Adrenal gland (tissue), 12 donors: ENCODE results near the gene SLC15A4. TPM values are rescaled to one million over a fixed set of nuclear protein-coding genes. Genes with fewer than 3 reads are reported as not detected.

ENCODE experiments used
- DNase-seq, 7 donors: peaks; one replicate each; pipeline ENCODE4 v3.0.0-alpha.2; 2019 to 2020
- H3K27ac ChIP-seq, 5 donors: fragments of 200-600 bp; sonication (generic) in 4 of 5; 1 replicate in 3 of 5; 2 replicates in 2 of 5; pipeline versions ENCODE4 v1.5.1 to v1.8.0; 2016 to 2020; ENCODE audit warnings: mild to moderate bottlenecking in 1 of 5
- H3K27me3 ChIP-seq: fragments of 200-600 bp; 2 replicates; pipeline ENCODE4 v1.8.0; 2021
- H3K36me3 ChIP-seq, 2 donors: fragments of 200-600 bp; replicated peaks in 1 of 2; 1 replicate in 1 of 2; 2 replicates in 1 of 2; pipeline versions ENCODE4 v1.5.1 to v1.8.0; 2018 to 2022
- H3K4me1 ChIP-seq, 2 donors: fragments of 200-600 bp; replicated peaks in 1 of 2; 1 replicate in 1 of 2; 2 replicates in 1 of 2; pipeline versions ENCODE4 v1.5.1 to v1.8.0; 2018 to 2021
- H3K4me3 ChIP-seq, 4 donors: fragments of 200-600 bp; sonication (generic) in 3 of 4; one replicate each; pipeline ENCODE4 v1.5.1; 2016 to 2018
- H3K9me3 ChIP-seq, 3 donors: fragments of 200-600 bp; sonication (generic) in 1 of 3; replicated peaks in 1 of 3; 1 replicate in 2 of 3; 2 replicates in 1 of 3; pipeline versions ENCODE4 v1.5.1 to v1.8.0; 2016 to 2021
- CTCF ChIP-seq, 6 experiments: fragments of 450-650 bp in 4 of 6; fragments of 200-600 bp in 2 of 6; sonication (generic) in 1 of 6; IDR thresholded peaks; 1 replicate in 5 of 6; 2 replicates in 1 of 6; pipeline versions ENCODE4 v1.5.1 to v1.8.0; 2016 to 2021; ENCODE audit warnings: antibody characterized with exemption in 6 of 6, mild to moderate bottlenecking in 2 of 6, moderate library complexity in 1 of 6
- POLR2A ChIP-seq, 2 donors: fragments of 450-650 bp; IDR thresholded peaks; one replicate each; pipeline ENCODE4 v1.6.1; 2017; ENCODE audit warnings: antibody characterized with exemption in 2 of 2, mild to moderate bottlenecking in 2 of 2, moderate library complexity in 1 of 2
- WGBS, 4 donors: extraction: QIAGEN DNeasy Blood & Tissue Kit in 2 of 4; methylation state at CpG; one replicate each; pipeline versions ENCODE4 v1.1.5 to v1.1.7; 2013 to 2017; 5-methylcytosine and 5-hydroxymethylcytosine counted together
- intact Hi-C, 2 donors: fragments of 100-400 bp; cut with DNase I; formaldehyde crosslinking; loops; one replicate each; pipeline versions ENCODE4 v1.14.1 to v1.15.0; 2022 to 2023
- polyA plus RNA-seq, 3 donors: library from polyadenylated mRNA; stranded (reverse); fragments of 200-250 nt in 2 of 3; fragments of 350-450 nt in 1 of 3; fragmentation: Illumina TruSeq in 1 of 3; extraction: RNeasy Lipid Tissue Mini Kit (QIAGEN cat#74804) in 1 of 3; gene quantifications; one replicate each; pipeline ENCODE4 v1.2.3, GENCODE V29; 2013 to 2014
- total RNA-seq, 9 donors: library from RNA; depleted of rRNA in 4 of 9; stranded (reverse); fragments of >200 nt in 4 of 9; fragments of 120-200 nt in 1 of 9; fragmentation: NEBNext Ultra II Directional in 1 of 9; extraction: Animal tissue kit (Norgen Biotek cat#: 25700) in 1 of 9; gene quantifications; one replicate each; pipeline versions ENCODE4 v1.1.0 to v1.2.4, GENCODE V29; 2013 to 2023
- donor health status: healthy with polysubstance abuse.
- donor health status: Bipolar disorder and iron deficiency.
- donor health status: DM: yes; HTN: yes; CAD: no.
- donor health status: DM: no; HTN: no; CAD: no.
- donor health status: DM: no; HTN: no; CAD: no.
- donor health status: DM: yes; HTN: yes; CAD: no.

The SLC15A4 gene
- total and polyA plus RNA-seq, 12 donors, result 7.1 to 31.5 (median 16.5) TPM

- H3K4me1 ChIP-seq, result peaks cover 22 to 53% of the 10 kb centered on the region in 2 donors
- intact Hi-C loops, result no loop called here
- no peak overlapping the region for H3K4me3 ChIP-seq
- DNase-seq, result peak in 6 of 7 donors; percentile 30 to 74 (median 50)
- H3K36me3 ChIP-seq, result no peaks in the 10 kb centered on the region
- peak overlapping the region in 2 of 5 donors; percentile 19 to 57 for H3K27ac ChIP-seq
- no peak for TF ChIP-seq CTCF (IDR thresholded peaks at IDR 0.05)
- TF ChIP-seq POLR2A (IDR thresholded peaks at IDR 0.05), result no peak
- no peaks in the 10 kb centered on the region for H3K27me3 ChIP-seq
- H3K9me3 ChIP-seq, result no peaks in the 10 kb centered on the region
- WGBS, 4 donors, result 71 to 75% (median 73%) methylated on average over 7 of the region's 7 CpGs
Observed at GRCh38 chr12:128820723-128821432, 2.9 kb downstream of the SLC15A4 start.

GRCh38 chr12:128820253-128820652 lies 3.5 kb downstream of the SLC15A4 start:
- TF ChIP-seq CTCF (IDR thresholded peaks at IDR 0.05), result no peak
- TF ChIP-seq POLR2A (IDR thresholded peaks at IDR 0.05), result no peak
- Histone ChIP-seq H3K4me1 (peaks cover 25 to 53% of the 10 kb centered on the region in 2 donors), H3K4me3 (no peak overlapping the region), H3K36me3 (no peaks in the 10 kb centered on the region), H3K9me3 (no peaks in the 10 kb centered on the region), H3K27me3 (no peaks in the 10 kb centered on the region), H3K27ac (peak overlapping the region in 2 of 5 donors; percentile 19 to 57)
- no peak for DNase-seq
- intact Hi-C loops, result no loop called here
- WGBS, 4 donors, result 83 to 94% (median 92%) methylated on average over 6 of the region's 6 CpGs

GRCh38 chr12:128819293-128820144 lies 4.2 kb downstream of the SLC15A4 start:
- WGBS, 4 donors, result 84 to 90% (median 87%) methylated on average over 16 of the region's 16 CpGs
- TF ChIP-seq POLR2A (IDR thresholded peaks at IDR 0.05) (no peak), CTCF (IDR thresholded peaks at IDR 0.05) (no peak)

More at GRCh38 chr12:128819293-128820144, 4.2 kb downstream of the SLC15A4 start:
- Histone ChIP-seq H3K9me3 (no peaks in the 10 kb centered on the region), H3K4me1 (peaks cover 25 to 50% of the 10 kb centered on the region in 2 donors), H3K4me3 (no peak overlapping the region), H3K36me3 (no peaks in the 10 kb centered on the region), H3K27me3 (no peaks in the 10 kb centered on the region), H3K27ac (no peak overlapping the region)
- DNase-seq, result no peak
- intact Hi-C loops, result no loop called here
